OCI-LY3 (cell line): ENCODE measurements around the gene SLC35F3.

Experiments
- CTCF ChIP-seq: fragments of 200-600, 300-600 bp; sonication (generic); IDR thresholded peaks from 2 replicates; pipeline ENCODE4 v1.5.1; 2014; ENCODE audit warnings: antibody characterized with exemption, low read length, low read depth
- EZH2phosphoT487 ChIP-seq: fragments of 200-600 bp; shearing (Covaris generic); IDR thresholded peaks from 2 replicates; pipeline ENCODE4 v1.6.1; 2018; ENCODE audit warnings: antibody characterized with exemption, mixed run types, low read depth

GRCh38 chr1:233884461-233885151, 19.9 kb upstream of the SLC35F3 start:
- TF ChIP-seq CTCF, result no peak
- no peak for TF ChIP-seq EZH2phosphoT487
